Hematopoietic multipotent progenitor cell treated with erythropoietin and hydrocortisone succinate and interleukin-3 and kit ligand, for 8 days (in vitro differentiated cells): Measurements from ENCODE around the gene GOLGA6A.
"Not testable (repeated sequence)": the region's sequence is repeated elsewhere in the genome, so short reads cannot be mapped to it uniquely, and the experiment has no call there.

ENCODE experiments used
- DNase-seq: peaks from one replicate; pipeline ENCODE4 v3.0.0-alpha.2; 2015

Gene GOLGA6A

GRCh38 chr15:74052271-74053260, 29.8 kb downstream of the GOLGA6A start:
- not testable (repeated sequence) for DNase-seq

DNA sequence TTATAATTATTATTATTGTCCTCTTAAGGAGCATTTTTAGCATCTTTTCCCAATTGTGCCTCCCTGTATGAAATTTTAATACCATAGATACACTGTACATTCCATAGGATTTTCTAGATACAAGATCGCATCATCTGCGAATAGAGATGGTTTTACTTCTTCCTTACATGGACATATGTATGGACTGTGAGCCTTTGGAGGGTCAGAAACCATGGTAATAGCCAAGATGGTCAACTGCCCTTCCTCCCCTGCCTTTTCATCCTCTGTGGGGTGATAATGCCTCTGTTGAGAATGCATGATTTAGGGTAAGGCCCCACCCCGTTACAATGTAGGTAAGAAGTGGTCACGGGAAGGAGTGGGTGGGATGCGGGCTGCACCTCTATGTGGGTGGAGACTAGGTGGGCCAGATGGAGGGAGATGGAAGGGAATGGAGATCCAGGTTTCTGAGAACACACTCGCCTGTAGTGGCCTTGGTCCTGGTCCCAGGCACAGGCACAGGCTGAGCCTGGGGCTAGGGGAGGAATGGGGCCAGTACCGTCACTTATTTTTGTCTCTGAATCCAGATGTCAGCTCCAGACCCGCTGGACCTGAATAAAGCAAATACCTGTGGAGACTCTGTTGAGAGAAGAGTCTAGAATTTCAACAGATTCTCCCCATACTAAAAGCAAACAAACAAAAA, 31.7 kb downstream of the GOLGA6A start:
- DNase-seq = no peak

DNA sequence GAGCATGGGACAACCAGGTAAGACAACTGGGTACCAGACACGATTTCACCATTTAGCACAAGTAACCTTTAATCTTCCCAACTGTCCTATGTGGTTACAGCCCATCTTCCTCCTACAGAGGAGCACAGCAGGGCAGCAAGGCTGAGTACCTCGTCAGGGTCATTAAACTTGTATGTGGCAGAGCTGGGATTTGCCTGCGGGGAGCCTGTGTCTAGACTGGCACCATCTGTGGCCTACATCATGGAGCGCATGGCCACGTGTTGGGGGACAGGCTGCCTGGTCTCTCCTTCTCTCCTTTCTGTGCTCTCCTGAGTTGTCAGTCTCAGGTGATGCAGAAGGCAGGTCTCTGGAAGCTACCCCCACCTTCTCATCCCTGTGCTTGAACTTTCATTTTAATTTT, 32.2 kb downstream of the GOLGA6A start:
- DNase-seq = no peak

DNA sequence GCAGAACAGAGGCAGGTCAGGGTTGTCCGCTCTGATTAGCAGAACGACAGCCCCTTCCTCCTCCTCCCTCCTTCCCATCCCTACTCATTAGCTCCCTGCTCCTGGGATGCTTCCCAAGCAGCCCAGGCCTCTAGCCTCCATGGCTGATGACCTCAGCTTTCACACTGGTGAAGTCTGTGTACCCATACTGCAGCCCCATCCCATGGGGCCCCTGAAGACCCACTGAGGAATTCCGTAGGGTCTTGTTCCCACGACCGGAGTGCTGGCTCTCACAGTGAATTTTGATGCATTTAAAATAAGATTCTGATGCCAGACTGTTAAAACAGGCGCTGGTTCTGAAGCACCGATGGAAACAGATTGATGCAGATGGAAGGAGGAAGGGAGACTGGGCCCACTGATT, 36.1 kb downstream of the GOLGA6A start:
- no peak for DNase-seq

DNA sequence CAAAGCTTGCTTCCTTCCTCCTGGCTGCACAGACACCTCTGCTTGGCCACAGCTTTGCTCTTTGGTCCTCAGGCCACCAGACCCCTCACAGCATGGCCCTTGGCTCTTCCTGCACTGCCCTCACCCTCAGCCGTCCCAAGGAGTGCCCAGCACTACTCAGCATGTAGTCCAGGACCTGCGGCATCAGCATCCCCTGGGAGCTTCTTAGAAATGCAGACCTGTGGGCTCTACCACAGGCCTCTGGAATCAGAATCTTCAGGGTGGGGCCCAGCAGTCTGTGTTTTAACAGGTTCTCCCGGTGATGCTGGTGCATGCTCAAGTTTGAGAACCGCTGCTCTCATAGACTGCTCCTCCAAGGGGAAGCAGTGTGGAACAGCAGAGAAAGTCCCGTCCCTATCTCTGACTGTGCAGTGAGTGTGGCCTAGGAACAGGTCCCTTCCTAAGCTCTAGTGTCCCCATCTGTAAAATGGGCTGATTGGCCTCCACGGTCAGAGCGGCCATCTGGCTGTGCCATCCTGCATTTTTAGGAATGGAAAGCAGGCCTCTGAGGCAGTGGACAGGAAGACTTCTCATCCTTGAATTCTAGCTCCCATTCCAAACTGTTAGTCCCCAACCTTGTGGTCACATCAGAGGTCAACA, 36.6 kb downstream of the GOLGA6A start:
- DNase-seq = no peak

DNA sequence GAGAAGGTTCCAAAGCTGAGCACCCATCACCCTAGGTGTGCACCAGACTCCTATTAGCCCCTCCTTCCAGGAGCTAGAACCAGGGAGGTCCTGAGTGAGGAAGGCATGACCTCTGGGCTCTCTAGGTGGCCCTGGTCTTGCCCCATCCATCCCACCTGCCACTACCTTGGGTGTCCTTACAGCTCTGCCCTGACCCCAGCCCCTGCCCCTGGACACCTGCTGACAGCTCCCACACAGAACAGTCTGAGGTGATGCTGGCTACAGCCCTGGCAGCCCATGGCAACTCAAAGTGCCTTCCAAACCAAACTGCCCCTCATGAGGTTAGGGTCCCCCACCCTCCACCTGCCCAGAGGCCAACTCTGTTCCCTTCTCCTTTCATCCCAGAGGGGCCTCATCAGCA, 37.2 kb downstream of the GOLGA6A start:
- DNase-seq = no peak

- DNase-seq = no peak
Measured at GRCh38 chr15:74044267-74045110, 37.9 kb downstream of the GOLGA6A start.

- no peak for DNase-seq
Measured at GRCh38 chr15:74043425-74044266, 38.7 kb downstream of the GOLGA6A start.

DNA sequence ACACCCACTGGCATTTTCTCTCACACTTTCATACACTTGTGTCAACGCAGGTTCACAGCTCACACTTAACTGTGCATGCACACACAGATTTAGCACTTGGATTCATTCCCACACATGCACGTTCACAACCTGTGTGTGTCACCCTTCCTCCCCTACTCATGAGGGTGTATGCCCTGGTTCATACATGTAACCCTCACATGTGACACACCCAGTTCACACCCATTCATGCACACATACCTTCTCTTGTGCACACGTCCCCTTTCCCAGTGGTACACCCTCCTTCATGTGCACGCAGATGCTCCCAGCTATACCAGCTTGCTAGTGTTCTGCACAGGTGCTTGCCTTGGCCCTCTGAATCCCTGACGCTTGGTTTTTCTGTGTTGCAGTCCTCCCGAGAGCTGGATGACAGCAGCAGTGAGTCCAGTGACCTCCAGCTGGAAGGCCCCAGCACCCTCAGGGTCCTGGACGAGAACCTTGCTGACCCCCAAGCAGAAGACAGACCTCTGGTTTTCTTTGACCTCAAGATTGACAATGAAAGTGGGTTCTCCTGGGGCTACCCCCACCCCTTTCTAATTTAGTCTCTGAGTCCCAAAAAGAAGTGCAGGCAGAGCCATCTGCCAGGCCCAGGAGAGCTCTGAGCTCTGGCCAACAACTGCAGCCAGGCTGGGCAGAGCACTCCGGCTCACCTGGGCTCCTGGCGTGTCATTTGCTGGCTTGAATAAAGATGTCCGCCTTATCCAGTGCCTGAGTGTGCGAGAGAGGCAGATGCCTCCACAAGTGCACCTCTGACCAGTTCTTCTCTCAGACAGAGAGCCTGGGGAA, 39.5 kb downstream of the GOLGA6A start:
- no peak for DNase-seq

DNA sequence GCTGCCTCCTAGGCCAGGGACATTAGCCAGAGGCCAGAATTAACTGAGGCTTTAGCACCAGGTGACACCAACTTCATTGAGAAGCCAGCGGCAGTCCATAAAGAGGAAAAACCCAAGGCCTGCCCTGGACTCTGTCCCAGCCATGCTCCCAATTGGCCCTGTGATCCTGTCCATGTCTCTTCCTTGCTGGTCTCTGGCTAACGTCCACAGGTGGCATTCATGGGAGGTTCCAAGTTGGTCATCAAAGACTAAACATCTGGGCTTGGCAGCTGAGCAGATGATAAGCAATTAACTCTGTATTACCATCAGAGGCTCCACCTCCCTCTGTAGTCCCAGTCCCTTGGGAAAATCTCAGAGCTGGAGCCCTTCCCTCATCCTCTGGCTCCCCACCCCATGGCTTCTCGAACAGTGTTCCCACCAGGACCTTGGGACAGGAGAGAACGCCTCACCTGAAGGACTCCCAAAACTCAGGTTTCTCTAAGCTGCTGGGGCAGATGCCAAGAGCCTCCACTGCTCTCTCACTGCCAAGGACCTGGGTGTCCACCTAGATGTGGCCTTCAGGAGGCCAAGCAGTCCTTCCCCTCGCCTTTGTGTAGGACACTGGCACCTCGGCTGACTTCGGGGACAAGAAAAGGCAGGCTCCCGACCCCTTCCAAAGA, 40.4 kb downstream of the GOLGA6A start:
- DNase-seq = no peak

- no peak for DNase-seq
Measured at GRCh38 chr15:74041311-74041756, 41.0 kb downstream of the GOLGA6A start.

DNA sequence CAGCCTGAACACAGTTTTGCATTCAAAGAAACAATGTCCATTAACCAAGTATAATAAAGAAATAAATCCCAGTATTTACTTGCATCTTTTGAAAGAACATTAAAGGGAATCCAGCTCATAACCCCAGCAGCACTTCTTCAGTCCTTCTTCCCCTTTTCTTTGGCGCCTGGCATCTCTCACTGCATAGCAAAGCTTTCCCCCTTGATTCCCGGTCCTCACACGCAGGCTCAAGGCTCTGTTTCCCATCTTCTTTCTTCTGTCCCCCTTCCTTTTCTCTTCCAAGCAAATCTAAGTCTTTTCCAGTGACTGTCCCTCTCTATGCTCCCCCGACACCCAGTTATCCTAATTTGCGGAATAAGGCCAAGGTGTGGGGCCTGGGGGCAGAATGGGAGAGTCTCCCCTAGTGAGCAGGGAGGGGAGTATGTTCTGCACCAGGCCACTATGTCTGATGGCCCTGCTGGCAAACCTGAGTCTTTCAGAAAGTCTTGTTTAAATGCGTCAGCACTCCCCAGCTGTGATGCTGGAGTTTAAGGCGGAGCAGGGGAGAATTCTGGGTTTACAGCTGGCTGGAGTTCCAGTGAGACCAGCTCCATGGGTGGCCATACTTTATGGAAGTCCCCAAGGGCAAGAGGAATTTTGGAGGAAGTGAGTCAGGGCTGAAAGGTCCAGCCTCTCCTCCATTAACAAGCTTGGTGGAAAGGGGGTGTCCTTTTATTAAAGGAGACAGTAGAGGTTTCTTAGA, 42.1 kb downstream of the GOLGA6A start:
- no peak for DNase-seq

DNA sequence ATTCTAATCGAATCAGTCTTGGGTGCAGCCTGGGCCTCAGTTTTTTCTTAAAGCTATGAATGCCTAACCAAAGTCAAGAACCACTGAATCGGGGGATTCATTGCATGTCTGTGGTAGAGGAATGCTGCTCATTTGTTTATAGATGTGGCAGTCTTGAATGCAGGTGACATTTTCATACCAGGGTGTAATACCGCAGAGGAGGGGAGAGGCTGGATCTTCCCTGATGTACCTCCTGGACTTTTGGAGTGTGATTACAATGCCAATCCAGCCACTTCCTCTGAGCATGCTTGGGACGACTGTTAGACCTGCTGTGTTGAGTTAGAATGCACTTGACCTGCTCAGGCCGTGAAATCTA, 42.7 kb downstream of the GOLGA6A start:
- no peak for DNase-seq

- peak; percentile 81 for DNase-seq
Measured at GRCh38 chr15:74038707-74039655, 43.4 kb downstream of the GOLGA6A start.

DNA sequence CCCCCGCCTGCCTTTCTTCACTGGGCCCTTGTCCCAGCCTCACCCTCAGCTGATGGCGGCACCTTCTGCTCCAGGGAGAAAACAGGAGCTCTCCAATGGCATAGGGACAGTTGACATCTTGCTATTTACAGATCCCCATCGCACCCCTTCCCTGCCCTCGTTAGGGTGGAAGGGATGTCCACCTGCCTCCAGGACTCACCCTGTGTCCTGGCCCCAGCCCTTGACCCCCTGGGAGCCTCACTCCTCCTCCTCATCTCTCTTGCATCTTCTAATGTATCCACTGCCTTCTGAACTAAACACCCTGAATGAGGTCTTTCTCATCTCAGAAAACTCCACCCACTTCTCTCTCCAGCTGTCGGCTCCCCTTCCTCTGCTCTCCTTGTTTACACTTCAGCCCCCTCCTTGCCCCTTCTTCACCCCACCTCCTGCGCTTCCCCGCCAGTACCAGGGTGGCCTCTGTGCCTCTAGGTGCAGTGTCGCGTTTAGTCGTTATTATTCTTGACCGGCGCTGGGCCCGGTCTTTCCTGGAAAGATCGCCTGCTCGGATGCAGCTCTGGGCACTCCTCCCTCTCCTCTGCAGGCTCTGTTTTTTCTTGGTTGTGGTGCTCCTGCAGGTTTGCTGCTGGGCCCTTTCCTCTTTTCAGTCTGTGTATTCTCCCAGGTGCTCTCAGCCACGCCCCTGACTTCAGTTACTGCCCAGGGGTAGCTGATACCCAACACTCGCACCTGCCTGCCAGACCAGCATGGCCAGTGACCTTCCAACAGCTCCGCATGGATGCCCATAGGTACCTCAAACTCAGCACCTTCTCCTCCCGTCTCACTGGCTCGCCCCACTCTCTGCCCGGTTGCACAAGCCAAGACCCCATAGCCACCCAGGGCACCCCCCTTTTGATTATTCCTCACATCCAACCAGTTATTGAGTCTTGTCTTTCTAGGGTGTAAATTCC, 44.9 kb downstream of the GOLGA6A start:
- DNase-seq = no peak

DNA sequence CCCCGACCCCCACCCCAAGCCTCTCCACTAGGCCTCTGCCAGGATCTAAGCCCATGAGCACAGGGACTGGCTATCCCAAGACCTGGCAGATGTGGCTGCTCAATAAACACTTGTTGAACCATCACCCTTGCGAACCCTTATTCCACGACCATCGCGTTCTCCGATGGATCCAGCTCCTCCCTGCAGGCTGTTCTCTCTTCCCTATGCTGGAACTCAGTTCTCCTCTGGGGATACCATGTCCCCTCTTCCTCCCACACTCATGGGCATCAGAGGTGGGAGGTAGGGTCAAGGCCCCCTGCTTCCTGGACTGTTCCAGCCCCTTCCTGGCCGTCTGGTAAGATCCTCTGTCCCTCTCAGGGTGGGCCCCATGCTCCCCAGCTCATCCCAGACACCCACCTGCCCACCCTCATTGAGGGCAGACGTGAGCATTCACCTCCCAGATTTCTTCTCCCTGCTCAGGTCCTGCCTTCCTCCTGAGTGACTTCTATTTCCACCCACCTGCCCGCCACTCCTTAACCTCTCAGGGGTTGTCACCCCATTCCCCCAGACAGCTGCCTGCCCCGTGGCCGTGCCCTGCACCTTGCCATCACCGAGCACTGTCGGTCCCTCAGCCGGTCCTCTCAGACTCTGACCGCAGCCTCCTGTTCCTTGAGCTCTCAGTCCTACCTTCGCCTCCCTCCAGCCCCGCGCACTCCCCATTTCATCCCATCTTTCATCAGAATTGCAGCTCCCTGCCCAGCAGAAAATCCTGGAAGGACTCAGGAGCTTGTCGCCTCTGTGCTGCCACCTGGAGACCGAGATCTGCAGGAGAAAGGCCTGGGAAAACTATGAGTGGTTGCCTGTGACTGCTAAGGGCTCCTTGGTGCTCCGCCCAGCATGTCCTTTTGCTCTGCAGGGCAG, 45.8 kb downstream of the GOLGA6A start:
- peak; percentile 46 for DNase-seq
